KMS-11 (cell line): ENCODE data around the gene SHROOM2.
A peak's percentile ranks its signal among the peaks of the same experiment; 100 is the strongest.

Experiments
- H2AFZ ChIP-seq: fragments of 200-600 bp; sonication (generic); 2 replicates; pipeline ENCODE4 v1.6.1; 2016; ENCODE audit warnings: antibody characterized with exemption, mixed run types, low read depth
- H3K27ac ChIP-seq: fragments of 200-600 bp; sonication (generic); 2 replicates; pipeline ENCODE4 v1.6.1; 2016; ENCODE audit warnings: mild to moderate bottlenecking, mixed run types
- H3K27me3 ChIP-seq: fragments of 200-600 bp; sonication (generic); 2 replicates; pipeline ENCODE4 v1.6.1; 2017; ENCODE audit warnings: mild to moderate bottlenecking, low read depth, mixed run types, moderate library complexity; ENCODE audit not compliant: insufficient read depth
- H3K36me3 ChIP-seq: fragments of 200-600 bp; sonication (generic); 2 replicates; pipeline ENCODE4 v1.6.1; 2017; ENCODE audit warnings: mild to moderate bottlenecking, mixed run types; ENCODE audit not compliant: insufficient read depth
- H3K4me1 ChIP-seq: fragments of 200-600 bp; sonication (generic); 2 replicates; pipeline ENCODE4 v1.6.1; 2016; ENCODE audit warnings: mild to moderate bottlenecking, low read depth, mixed run types; ENCODE audit not compliant: poor library complexity, severe bottlenecking
- H3K4me2 ChIP-seq: fragments of 200-600 bp; sonication (generic); 2 replicates; pipeline ENCODE4 v1.7.0; 2016; ENCODE audit warnings: mild to moderate bottlenecking, mixed run types
- H3K4me3 ChIP-seq: fragments of 200-600 bp; sonication (generic); IDR thresholded peaks from 2 replicates; pipeline ENCODE4 v1.6.1; 2017; ENCODE audit warnings: low read depth, low read length, mixed read lengths; ENCODE audit not compliant: insufficient read depth
- H3K79me2 ChIP-seq: fragments of 200-600 bp; sonication (generic); 2 replicates; pipeline ENCODE4 v1.6.1; 2016; ENCODE audit warnings: low read depth, mixed run types; ENCODE audit not compliant: insufficient read depth
- H3K9ac ChIP-seq: fragments of 200-600 bp; sonication (generic); 2 replicates; pipeline ENCODE4 v1.6.1; 2016; ENCODE audit warnings: mild to moderate bottlenecking, mixed run types
- H4K20me1 ChIP-seq: fragments of 200-600 bp; sonication (generic); 2 replicates; pipeline ENCODE4 v1.6.1; 2016; ENCODE audit warnings: mild to moderate bottlenecking, mixed run types; ENCODE audit not compliant: insufficient read depth
- TF ChIP-seq, protein P1 (sequence below): fragments of 200-600 bp; sonication (generic); conservative IDR thresholded peaks from 2 replicates; pipeline ENCODE4 v1.6.1; 2017; ENCODE audit warnings: low read depth, mild to moderate bottlenecking, antibody characterized with exemption, low read length, moderate library complexity, mixed read lengths

SHROOM2 gene

DNA sequence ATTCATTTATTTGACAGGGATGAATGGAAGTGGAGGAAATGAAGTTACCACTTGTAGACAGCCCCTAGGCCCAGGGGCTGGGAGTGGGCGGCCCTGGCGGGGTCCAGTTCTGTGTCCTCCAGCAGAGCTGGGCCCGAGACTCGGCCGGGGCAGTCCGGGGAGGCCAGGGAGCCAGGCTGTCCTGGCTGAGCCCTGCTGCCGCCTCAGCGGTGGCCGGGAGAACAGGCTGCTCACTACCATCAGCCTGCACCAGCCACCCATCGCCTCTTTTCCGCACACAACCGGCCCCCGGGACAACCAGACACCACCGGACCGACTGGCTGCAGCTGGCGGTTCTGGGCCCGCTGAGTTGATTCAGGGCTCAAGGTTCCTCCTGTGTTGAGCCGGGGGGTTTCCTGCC lies 206.5 kb downstream of the SHROOM2 start:
- no peak overlapping the region for H2AFZ ChIP-seq
- H3K36me3 ChIP-seq, result no peaks in the 10 kb centered on the region
- peaks cover 19% of the 10 kb centered on the region for H3K4me1 ChIP-seq
- no peaks in the 10 kb centered on the region for H3K79me2 ChIP-seq
- no peaks in the 10 kb centered on the region for H4K20me1 ChIP-seq
- no peak overlapping the region for H3K4me2 ChIP-seq
- TF ChIP-seq, protein P1, sequence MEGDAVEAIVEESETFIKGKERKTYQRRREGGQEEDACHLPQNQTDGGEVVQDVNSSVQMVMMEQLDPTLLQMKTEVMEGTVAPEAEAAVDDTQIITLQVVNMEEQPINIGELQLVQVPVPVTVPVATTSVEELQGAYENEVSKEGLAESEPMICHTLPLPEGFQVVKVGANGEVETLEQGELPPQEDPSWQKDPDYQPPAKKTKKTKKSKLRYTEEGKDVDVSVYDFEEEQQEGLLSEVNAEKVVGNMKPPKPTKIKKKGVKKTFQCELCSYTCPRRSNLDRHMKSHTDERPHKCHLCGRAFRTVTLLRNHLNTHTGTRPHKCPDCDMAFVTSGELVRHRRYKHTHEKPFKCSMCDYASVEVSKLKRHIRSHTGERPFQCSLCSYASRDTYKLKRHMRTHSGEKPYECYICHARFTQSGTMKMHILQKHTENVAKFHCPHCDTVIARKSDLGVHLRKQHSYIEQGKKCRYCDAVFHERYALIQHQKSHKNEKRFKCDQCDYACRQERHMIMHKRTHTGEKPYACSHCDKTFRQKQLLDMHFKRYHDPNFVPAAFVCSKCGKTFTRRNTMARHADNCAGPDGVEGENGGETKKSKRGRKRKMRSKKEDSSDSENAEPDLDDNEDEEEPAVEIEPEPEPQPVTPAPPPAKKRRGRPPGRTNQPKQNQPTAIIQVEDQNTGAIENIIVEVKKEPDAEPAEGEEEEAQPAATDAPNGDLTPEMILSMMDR, result no peak
- no peak overlapping the region for H3K27ac ChIP-seq
- no peak overlapping the region for H3K4me3 ChIP-seq
- no peaks in the 10 kb centered on the region for H3K27me3 ChIP-seq
- no peak overlapping the region for H3K9ac ChIP-seq

DNA sequence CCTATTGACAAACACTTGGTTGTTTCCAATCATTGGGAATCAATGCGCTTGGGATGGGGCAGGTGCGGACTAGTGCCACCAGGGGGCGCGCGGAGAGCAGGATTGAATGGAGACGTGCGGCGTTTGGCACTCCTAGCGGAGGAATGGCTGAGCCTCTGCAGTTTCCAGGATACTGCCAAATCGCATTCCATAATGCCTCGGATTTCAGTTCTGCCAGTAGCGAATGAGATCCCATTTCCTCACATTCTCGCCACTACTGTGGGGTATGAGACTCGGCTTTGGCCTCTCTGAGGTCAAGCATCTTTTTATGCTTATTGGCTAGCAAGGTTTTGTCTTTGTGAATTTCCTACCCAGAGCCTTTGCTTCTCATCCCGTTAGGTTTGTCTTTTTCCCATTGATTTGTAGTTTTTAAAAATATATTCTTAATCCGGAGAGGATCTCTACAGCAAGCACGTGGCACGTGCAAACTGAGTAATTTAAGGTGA lies 209.7 kb downstream of the SHROOM2 start:
- Histone ChIP-seq H2AFZ (peak overlapping the region; percentile 8; the same call in 1 of the 2 replicates), H3K27me3 (no peaks in the 10 kb centered on the region), H3K4me2 (peak overlapping the region; percentile 85), H3K4me1 (peaks cover 49% of the 10 kb centered on the region), H3K36me3 (no peaks in the 10 kb centered on the region), H3K27ac (peak overlapping the region; percentile 100), H4K20me1 (no peaks in the 10 kb centered on the region), H3K79me2 (no peaks in the 10 kb centered on the region), H3K4me3 (no peak overlapping the region), H3K9ac (peak overlapping the region; percentile 94)
- TF ChIP-seq, protein P1, result peak; percentile 93

DNA sequence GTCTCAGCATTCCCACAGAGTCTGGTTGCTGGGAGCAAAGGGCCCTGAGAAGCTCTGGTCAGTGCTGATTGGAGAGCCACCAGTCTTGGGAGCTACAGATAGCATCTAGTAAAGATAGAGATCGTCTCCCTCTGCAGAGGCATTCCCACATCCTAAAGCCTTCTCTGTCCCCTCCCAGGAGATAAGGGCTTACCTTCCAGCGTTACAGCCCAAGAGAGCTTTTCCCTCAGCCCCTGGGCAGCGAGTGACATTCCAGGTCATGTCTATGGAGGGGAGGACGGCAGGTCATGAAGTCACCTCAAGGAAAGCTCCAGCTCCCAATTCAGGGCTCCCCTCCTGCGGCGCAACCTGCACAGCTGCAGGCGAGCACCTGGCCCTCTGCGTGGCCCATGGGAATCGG lies 210.8 kb downstream of the SHROOM2 start:
- Histone ChIP-seq H3K79me2 (no peaks in the 10 kb centered on the region), H3K4me1 (peaks cover 49% of the 10 kb centered on the region), H3K27ac (peak overlapping the region; percentile 100), H3K9ac (peak overlapping the region; percentile 94), H3K36me3 (no peaks in the 10 kb centered on the region), H3K27me3 (no peaks in the 10 kb centered on the region), H3K4me3 (no peak overlapping the region), H3K4me2 (peak overlapping the region; percentile 85), H2AFZ (peak overlapping the region; percentile 36; the same call in 1 of the 2 replicates), H4K20me1 (no peaks in the 10 kb centered on the region)
- TF ChIP-seq, protein P1, result 0 out of 2 replicates have a peak, but pooled peaks have one; percentile 17

DNA sequence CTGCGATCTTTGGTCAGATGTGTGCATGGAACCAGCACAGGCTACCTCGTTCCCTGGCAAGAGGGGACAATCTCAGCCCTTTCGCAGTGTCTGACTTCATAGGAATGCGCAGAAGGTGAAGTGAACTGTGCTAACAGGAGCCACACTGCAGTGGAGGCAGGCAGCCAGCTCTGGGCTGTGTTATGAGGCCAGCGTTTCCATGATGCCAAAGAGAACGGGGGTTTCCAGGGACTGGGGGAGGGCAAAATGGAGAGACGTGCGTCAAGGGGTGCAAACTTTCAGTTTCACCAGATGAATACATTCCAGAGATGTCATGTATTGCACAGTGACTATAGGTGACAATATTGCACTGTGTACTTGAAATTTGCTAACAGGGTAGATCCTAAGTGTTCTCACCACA lies 211.3 kb downstream of the SHROOM2 start:
- TF ChIP-seq, protein P1, result no peak
- Histone ChIP-seq H3K27ac (peak overlapping the region; percentile 100), H3K27me3 (no peaks in the 10 kb centered on the region), H3K4me1 (peaks cover 52% of the 10 kb centered on the region), H3K79me2 (no peaks in the 10 kb centered on the region), H3K9ac (peak overlapping the region; percentile 94), H2AFZ (peak overlapping the region; percentile 36; the same call in 1 of the 2 replicates), H3K4me2 (peak overlapping the region; percentile 85), H4K20me1 (no peaks in the 10 kb centered on the region), H3K36me3 (no peaks in the 10 kb centered on the region), H3K4me3 (no peak overlapping the region)
